Measurements from ENCODE around the gene TNFRSF12A. TPM values are rescaled to one million over a fixed set of nuclear protein-coding genes. Genes with fewer than 3 reads are reported as not detected.
A peak's percentile ranks its signal among the peaks of the same experiment; 100 is the strongest.

The TNFRSF12A gene
- total and polyA plus RNA-seq, 2 of the 13 experiments (the other 11 are each of a cell fraction or from before 2014, with no cell fraction given), result 61.9 to 66.0 TPM

- TF ChIP-seq GTF3A (CRISPR knock-in tag; conservative IDR thresholded peaks at IDR 0.05), result 0 out of 2 replicates have a peak, but pooled peaks have one; percentile 7
- TF ChIP-seq SRSF1 (optimal IDR thresholded peaks at IDR 0.05; ENCODE audit: low read depth, low read length), result peak; percentile 47
- 0 out of 2 replicates have a peak, but pooled peaks have one; percentile 18 for TF ChIP-seq ZNF292 (CRISPR knock-in tag; IDR thresholded peaks at IDR 0.05; ENCODE audit: borderline replicate concordance, low read depth)
- TF ChIP-seq RAD21 (CRISPR knock-in tag; IDR thresholded peaks at IDR 0.05), result 0 out of 2 replicates have a peak, but pooled peaks have one; percentile 34
- TF ChIP-seq ZNF468 (CRISPR knock-in tag; IDR thresholded peaks at IDR 0.05), result 0 out of 2 replicates have a peak, but pooled peaks have one; percentile 50
- no peak for TF ChIP-seq CENPT (CRISPR knock-in tag; IDR thresholded peaks at IDR 0.05; ENCODE audit: low read depth)
- TF ChIP-seq AGO1 (IDR thresholded peaks at IDR 0.05; ENCODE audit: low read depth, low read length, poor library complexity, severe bottlenecking), result peak; percentile 5
- no peak for TF ChIP-seq ZNF101 (CRISPR knock-in tag; IDR thresholded peaks at IDR 0.05; ENCODE audit: borderline replicate concordance, low read depth)
- 0 out of 2 replicates have a peak, but pooled peaks have one; percentile 7 for TF ChIP-seq STAG1 (CRISPR knock-in tag; IDR thresholded peaks at IDR 0.05)
- no peak for TF ChIP-seq SP1 (IDR thresholded peaks at IDR 0.05)
- TF ChIP-seq SP1 (CRISPR knock-in tag; IDR thresholded peaks at IDR 0.05), result peak; percentile 16; the same call in 1 of the 2 replicates
- TF ChIP-seq SAFB2 (CRISPR knock-in tag; IDR thresholded peaks at IDR 0.05; ENCODE audit: borderline replicate concordance, low read depth), result peak; percentile 1; the same call in 1 of the 2 replicates
Measured at GRCh38 chr16:3021449-3022207, 1.5 kb downstream of the TNFRSF12A start (continued).

DNA sequence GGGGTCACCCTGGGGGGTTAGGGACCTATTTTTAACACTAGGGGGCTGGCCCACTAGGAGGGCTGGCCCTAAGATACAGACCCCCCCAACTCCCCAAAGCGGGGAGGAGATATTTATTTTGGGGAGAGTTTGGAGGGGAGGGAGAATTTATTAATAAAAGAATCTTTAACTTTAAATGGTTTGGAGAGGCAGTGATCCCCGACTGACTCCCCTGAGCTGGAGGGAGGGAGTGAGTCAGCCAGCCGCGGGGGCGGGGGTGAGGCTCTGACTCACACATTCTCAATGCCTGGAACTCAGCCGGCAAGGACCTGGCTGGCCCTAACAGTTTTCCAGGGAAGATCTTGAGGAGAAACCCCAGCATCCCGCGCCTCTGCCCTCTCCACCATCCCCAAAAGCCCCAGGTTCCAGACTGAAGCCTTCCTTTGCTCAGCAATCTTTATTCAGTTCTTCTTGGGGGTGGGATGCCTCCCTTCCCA lies 2.1 kb downstream of the TNFRSF12A start:
- Histone ChIP-seq H4K20me1 (ENCODE audit: insufficient read depth, low read length) (peaks cover 31% of the 10 kb centered on the region; the same call in 1 of the 2 replicates), H3K4me2 (ENCODE audit: low read depth, low read length) (peak overlapping the region; percentile 85), H3K27me3 (ENCODE audit: control insufficient read depth in 1 of 2, insufficient read depth in 2 of 2, low read length in 2 of 2) (no peaks in the 10 kb centered on the region; a peak in 2 of 5 replicates), H3K36me3 (replicated peaks in 1 of 2; ENCODE audit: control insufficient read depth in 1 of 2, insufficient read depth in 2 of 2, low read length in 2 of 2) (peaks cover 14 to 17% of the 10 kb centered on the region in 2 experiments; a peak in 4 of 5 replicates), H2AFZ (ENCODE audit: low read length) (no peak overlapping the region), H3K9me3 (ENCODE audit: low read length) (no peaks in the 10 kb centered on the region), H3K4me3 (replicated peaks in 1 of 3; ENCODE audit: insufficient read depth in 1 of 3, low read depth in 2 of 3, low read length in 3 of 3) (peak overlapping the region; percentile 65 to 93 (median 76); a peak in 5 of 6 replicates), H3K27ac (ENCODE audit: extremely low read length, insufficient read depth, low read length) (peak overlapping the region; percentile 93), H3K4me1 (ENCODE audit: insufficient read depth, low read length) (peaks cover 55% of the 10 kb centered on the region), H3K9ac (ENCODE audit: insufficient read depth, low read depth, low read length) (peak overlapping the region; percentile 99), H3K79me2 (ENCODE audit: insufficient read depth, low read length) (peaks cover 5% of the 10 kb centered on the region)
- POLR2A ChIA-PET, result interaction anchor here (0.6 to 18.8 kb wide), 13 partner anchors 9 to 227 kb away, joined by 3 to 750 read pairs (median 5); partner anchors contain the start of genes CLDN9, IL32, PKMYT1 and ZNF213
- no TSS peak for BruUV-seq (replicated peaks)
- in situ Hi-C loops (cut with HindIII; ENCODE audit: extremely low pct_ligation_motif_present, low pct_unique_long_range_greater_than_20kb), result no loop called here
- CTCF ChIA-PET (ENCODE audit: low intra/inter-chr PET ratio, low total read pairs), result no interaction called here
- FAIRE-seq (no peak), DNase-seq (ENCODE audit: low spot score) (peak; percentile 76), ATAC-seq (peak; percentile 14)
- intact Hi-C loops (cut with micrococcal nuclease; ENCODE audit: unreplicated experiment), result no loop called here
- 6% methylated on average over 8 of the region's 8 CpGs for WGBS (ENCODE audit: low lambda C conversion rate)
- no peak for TF ChIP-seq ZNF235 (CRISPR knock-in tag; IDR thresholded peaks at IDR 0.05; ENCODE audit: borderline replicate concordance)
- TF ChIP-seq POLR2A (IDR thresholded peaks at IDR 0.05; ENCODE audit: insufficient read depth in 1 of 2, low read depth in 2 of 2, low read length in 2 of 2), result peak in 1 of 2 experiments; percentile 40; a peak in 2 of 4 replicates
- TF ChIP-seq, protein P1, sequence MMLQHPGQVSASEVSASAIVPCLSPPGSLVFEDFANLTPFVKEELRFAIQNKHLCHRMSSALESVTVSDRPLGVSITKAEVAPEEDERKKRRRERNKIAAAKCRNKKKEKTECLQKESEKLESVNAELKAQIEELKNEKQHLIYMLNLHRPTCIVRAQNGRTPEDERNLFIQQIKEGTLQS (CRISPR knock-in tag; IDR thresholded peaks at IDR 0.05), result peak; percentile 94
- no peak for TF ChIP-seq ZSCAN25 (CRISPR knock-in tag; IDR thresholded peaks at IDR 0.05)
- no peak for TF ChIP-seq NR1H2 (CRISPR knock-in tag; IDR thresholded peaks at IDR 0.05; ENCODE audit: borderline replicate concordance, low read depth)
- TF ChIP-seq SP5 (CRISPR knock-in tag; IDR thresholded peaks at IDR 0.05; ENCODE audit: borderline replicate concordance, low read depth), result peak; percentile 40; the same call in 1 of the 2 replicates
- TF ChIP-seq ATF7 (IDR thresholded peaks at IDR 0.05), result no peak
- TF ChIP-seq ATF7 (CRISPR knock-in tag; IDR thresholded peaks at IDR 0.05), result peak; percentile 19; the same call in 1 of the 2 replicates
- TF ChIP-seq ZNF839 (CRISPR knock-in tag; IDR thresholded peaks at IDR 0.05; ENCODE audit: borderline replicate concordance), result no peak

All from HepG2 (cell line).